WTC11 (cell line): ENCODE results near the gene STOM. TPM values are rescaled to one million over a fixed set of nuclear protein-coding genes. Genes with fewer than 3 reads are reported as not detected.

Experiments used
- ATAC-seq: fragments of 200-7000 bp; cut with Tn5 transposase; 2 replicates; pipeline ENCODE4 v1.10.0; 2021; ENCODE audit warnings: mild to moderate bottlenecking, moderate library complexity
- CTCF ChIA-PET: fragments of 300-600 bp; sonication (Branson Sonifier 250); formaldehyde crosslinking; loops from one replicate; lab custom pipeline; 2021; ENCODE audit warnings: antibody characterized with exemption; lab: Charles Lee
- POLR2A ChIA-PET: fragments of 350-600 bp; sonication (Branson Sonifier 250); formaldehyde crosslinking; loops from one replicate; lab custom pipeline; 2021; ENCODE audit warnings: antibody characterized with exemption; lab: Charles Lee
- DNase-seq: peaks from one replicate; pipeline ENCODE4 v3.0.0; 2021; ENCODE audit warnings: low spot score
- H3K27ac Mint-ChIP-seq: 2 replicates; pipeline ENCODE4 v1.8.0; 2021; ENCODE audit warnings: mixed read lengths
- H3K27me3 Mint-ChIP-seq: 2 replicates; pipeline ENCODE4 v1.8.0; 2021; ENCODE audit warnings: low read depth, mild to moderate bottlenecking, moderate library complexity, mixed read lengths
- H3K36me3 Mint-ChIP-seq: 2 replicates; pipeline ENCODE4 v1.8.0; 2021; ENCODE audit warnings: mixed read lengths
- H3K4me1 Mint-ChIP-seq: 2 replicates; pipeline ENCODE4 v1.8.0; 2022; ENCODE audit warnings: mixed read lengths
- H3K4me3 Mint-ChIP-seq: 2 replicates; pipeline ENCODE4 v1.8.0; 2021; ENCODE audit warnings: mild to moderate bottlenecking, moderate library complexity, mixed read lengths
- H3K9me3 Mint-ChIP-seq: 2 replicates; pipeline ENCODE4 v1.8.0; 2021; ENCODE audit warnings: mixed read lengths
- ESRRA ChIP-seq: sonication (generic); formaldehyde crosslinking; IDR thresholded peaks from 2 replicates; pipeline ENCODE4 v1.8.1; 2022; ENCODE audit warnings: mild to moderate bottlenecking, missing genetic modification reagents, borderline replicate concordance
- FOXJ3 ChIP-seq: sonication (generic); formaldehyde crosslinking; IDR thresholded peaks from 2 replicates; pipeline ENCODE4 v1.9.0; 2021; ENCODE audit warnings: missing genetic modification reagents, mild to moderate bottlenecking, borderline replicate concordance
- NFYB ChIP-seq: sonication (generic); formaldehyde crosslinking; conservative IDR thresholded peaks from 2 replicates; pipeline ENCODE4 v1.8.0; 2022; ENCODE audit warnings: low read depth, missing genetic modification reagents
- SP1 ChIP-seq: sonication (generic); formaldehyde crosslinking; conservative IDR thresholded peaks from 2 replicates; pipeline ENCODE4 v1.8.1; 2022; ENCODE audit warnings: missing genetic modification reagents
- total RNA-seq: library from RNA; stranded (reverse); gene quantifications from 3 replicates; pipeline ENCODE4 v1.2.3, GENCODE V29; 2021
- TF ChIP-seq, protein P1 (sequence below): sonication (generic); formaldehyde crosslinking; IDR thresholded peaks from 2 replicates; pipeline ENCODE4 v1.8.1; 2022; ENCODE audit warnings: mild to moderate bottlenecking, missing genetic modification reagents, moderate library complexity, borderline replicate concordance
- TF ChIP-seq, protein P2 (sequence below): sonication (generic); formaldehyde crosslinking; IDR thresholded peaks from 2 replicates; pipeline ENCODE4 v1.8.1; 2023; ENCODE audit warnings: mild to moderate bottlenecking, missing genetic modification reagents, moderate library complexity
- TF ChIP-seq, protein P3 (sequence below): fragments of 250-450 bp; sonication (Bioruptor Pico); conservative IDR thresholded peaks from 2 replicates; pipeline ENCODE4 v1.9.0; 2021; ENCODE audit warnings: mild to moderate bottlenecking
- TF ChIP-seq, protein P4 (sequence below): sonication (generic); formaldehyde crosslinking; IDR thresholded peaks from 2 replicates; pipeline ENCODE4 v1.8.1; 2022; ENCODE audit warnings: low read depth, mild to moderate bottlenecking, moderate library complexity, missing genetic modification reagents, borderline replicate concordance
- TF ChIP-seq, protein P5 (sequence below): sonication (generic); formaldehyde crosslinking; IDR thresholded peaks from 2 replicates; pipeline ENCODE4 v1.8.0; 2023; ENCODE audit warnings: missing genetic modification reagents, mild to moderate bottlenecking, borderline replicate concordance

Gene STOM
- total RNA-seq, 1 experiment from 2014 or later = 32.9 TPM

DNA sequence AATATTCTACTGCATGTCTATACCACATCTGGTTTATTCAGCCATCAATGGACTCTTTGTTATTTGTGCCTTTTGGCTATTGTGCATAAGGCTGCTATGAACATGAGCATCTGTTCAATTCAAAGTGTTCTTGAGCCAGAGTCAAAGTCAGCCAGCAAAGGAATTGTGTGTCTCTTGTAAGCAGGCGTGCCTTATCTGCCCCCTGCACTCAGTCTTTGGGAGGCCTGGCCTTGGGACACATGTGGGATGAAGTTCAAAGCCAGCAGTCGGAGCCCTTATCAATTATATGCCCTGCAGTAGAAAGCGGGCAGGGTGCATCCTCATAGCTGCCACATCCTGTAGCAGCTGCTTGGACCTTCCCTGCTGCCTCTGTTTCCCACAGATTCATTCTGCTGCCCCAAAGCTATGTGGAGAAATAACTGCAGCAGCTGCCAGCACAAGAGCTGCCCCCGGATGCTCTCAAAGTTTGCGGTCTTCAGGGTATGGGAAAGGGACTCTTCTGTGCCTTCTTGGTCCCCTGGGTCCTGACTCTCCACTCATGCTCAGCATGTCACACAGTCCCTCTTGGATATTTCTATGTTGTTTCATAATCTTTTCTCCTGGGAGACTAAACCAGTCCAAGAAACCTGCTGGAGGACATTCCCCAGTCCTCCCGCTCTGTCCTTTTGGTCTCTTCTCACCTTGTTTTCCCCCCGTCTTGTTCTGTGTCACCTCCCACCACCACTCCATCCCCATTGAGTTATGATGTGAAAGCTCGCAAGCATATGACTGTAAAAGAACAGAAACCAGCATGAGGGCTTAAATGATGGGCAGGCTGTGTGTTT, 35.9 kb downstream of the STOM start:
- H3K9me3 Mint-ChIP-seq = 0 out of 2 replicates have a peak, but pooled peaks cover 3% of the 10 kb centered on the region
- TF ChIP-seq, protein P1, sequence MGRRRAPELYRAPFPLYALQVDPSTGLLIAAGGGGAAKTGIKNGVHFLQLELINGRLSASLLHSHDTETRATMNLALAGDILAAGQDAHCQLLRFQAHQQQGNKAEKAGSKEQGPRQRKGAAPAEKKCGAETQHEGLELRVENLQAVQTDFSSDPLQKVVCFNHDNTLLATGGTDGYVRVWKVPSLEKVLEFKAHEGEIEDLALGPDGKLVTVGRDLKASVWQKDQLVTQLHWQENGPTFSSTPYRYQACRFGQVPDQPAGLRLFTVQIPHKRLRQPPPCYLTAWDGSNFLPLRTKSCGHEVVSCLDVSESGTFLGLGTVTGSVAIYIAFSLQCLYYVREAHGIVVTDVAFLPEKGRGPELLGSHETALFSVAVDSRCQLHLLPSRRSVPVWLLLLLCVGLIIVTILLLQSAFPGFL = no peak
- H3K36me3 Mint-ChIP-seq = peaks cover 13% of the 10 kb centered on the region
- H3K4me1 Mint-ChIP-seq = no peaks in the 10 kb centered on the region
- POLR2A ChIA-PET = no interaction called here
- CTCF ChIA-PET = interaction anchor here (1.1 kb wide), 1 partner anchor 14 kb away, joined by 4 read pairs; no protein-coding TSS in a partner anchor
- ATAC-seq (no peak), DNase-seq (no peak)
- no peak overlapping the region for H3K4me3 Mint-ChIP-seq
- H3K27me3 Mint-ChIP-seq = no peaks in the 10 kb centered on the region
- no peak overlapping the region; the same call in 1 of the 2 replicates for H3K27ac Mint-ChIP-seq

DNA sequence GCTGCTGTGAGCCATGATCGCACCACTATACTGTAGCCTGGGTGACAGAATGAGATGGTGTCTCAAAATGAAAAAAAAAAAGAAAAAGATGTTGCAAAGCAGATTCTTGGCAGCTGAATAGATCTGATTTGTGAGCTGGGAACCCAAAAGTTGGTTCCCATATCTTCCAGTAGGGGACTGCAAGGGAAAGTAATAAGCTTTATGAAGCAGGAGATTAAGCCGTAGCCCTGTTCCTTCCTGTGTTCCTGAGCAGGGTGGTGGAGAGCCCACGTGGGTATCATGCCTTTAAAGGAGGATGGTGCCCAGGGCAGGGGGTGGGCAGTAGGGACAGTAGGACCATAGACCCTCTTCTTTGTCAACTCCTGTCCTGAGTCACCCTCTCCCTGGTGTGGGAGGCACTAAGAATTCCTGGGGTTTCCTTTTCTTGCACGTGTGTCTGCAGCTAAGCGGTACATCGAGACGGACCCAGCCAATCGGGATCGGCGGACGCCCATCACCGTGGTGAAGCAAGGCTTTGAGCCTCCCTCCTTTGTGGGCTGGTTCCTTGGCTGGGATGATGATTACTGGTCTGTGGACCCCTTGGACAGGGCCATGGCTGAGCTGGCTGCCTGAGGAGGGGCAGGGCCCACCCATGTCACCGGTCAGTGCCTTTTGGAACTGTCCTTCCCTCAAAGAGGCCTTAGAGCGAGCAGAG, 37.9 kb downstream of the STOM start:
- ChIA-PET POLR2A (no interaction called here), CTCF (interaction anchor here (0.8 to 1.2 kb wide), 2 partner anchors 12 to 118 kb away, joined by 3 read pairs; no protein-coding TSS in a partner anchor)
- Mint-ChIP-seq H3K9me3 (0 out of 2 replicates have a peak, but pooled peaks cover 3% of the 10 kb centered on the region), H3K27ac (no peak overlapping the region; the same call in 1 of the 2 replicates), H3K27me3 (no peaks in the 10 kb centered on the region), H3K4me1 (no peaks in the 10 kb centered on the region), H3K36me3 (peaks cover 9% of the 10 kb centered on the region), H3K4me3 (no peak overlapping the region)
- ATAC-seq (no peak), DNase-seq (no peak)
- no peak for TF ChIP-seq SP1 (CRISPR knock-in tag)

DNA sequence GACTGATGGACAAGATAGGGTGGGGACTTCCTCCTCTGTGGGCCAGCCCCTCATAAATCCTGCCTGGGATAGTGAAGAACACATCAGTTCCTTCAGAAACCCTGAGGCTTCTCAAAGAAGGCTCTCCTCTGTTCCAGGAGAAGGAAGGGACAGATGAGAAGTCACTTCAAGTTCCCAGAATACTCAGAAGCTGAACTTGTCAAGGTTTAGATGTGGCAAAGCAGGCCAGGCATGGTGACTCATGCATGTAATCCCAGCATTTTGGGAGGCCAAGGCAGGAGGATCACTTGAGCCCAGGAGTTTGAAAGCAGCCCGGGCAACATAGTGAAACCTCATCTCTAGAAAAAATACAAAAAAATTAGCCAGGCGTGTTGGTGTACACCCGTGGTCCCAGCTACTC, 38.5 kb downstream of the STOM start:
- TF ChIP-seq, protein P2, sequence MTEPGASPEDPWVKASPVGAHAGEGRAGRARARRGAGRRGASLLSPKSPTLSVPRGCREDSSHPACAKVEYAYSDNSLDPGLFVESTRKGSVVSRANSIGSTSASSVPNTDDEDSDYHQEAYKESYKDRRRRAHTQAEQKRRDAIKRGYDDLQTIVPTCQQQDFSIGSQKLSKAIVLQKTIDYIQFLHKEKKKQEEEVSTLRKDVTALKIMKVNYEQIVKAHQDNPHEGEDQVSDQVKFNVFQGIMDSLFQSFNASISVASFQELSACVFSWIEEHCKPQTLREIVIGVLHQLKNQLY (CRISPR knock-in tag) = no peak
- TF ChIP-seq, protein P3, sequence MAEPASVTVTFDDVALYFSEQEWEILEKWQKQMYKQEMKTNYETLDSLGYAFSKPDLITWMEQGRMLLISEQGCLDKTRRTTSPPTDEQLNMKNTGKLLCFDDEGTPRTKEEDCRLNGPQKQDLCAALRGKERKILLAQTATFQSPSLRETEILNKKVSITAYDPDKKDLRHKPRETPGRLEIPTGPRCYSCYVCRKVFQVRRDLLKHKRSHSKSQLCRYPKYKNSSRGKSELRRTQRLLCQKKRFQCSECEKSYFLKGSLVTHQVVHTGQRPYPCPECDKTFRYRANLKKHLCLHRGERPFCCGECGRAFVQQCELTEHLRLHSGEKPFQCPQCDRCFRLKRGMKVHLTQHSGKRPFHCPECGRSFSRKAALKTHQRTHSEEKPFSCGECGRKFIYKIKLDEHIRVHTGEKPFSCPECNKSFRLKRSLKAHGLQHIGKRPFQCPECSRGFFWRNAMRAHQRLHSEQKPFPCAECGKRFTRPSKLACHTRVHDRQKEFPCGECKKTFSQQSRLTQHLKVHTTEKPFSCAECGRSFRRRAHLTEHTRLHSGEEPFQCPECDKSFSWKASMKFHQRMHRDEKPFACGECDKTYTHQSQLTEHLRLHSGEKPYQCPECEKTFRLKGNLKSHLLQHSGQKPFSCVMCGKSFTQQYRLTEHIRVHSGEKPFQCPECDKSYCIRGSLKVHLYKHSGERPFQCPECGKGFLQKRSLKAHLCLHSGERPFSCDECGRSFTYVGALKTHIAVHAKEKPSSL (CRISPR knock-in tag) = no peak
- no peak for TF ChIP-seq NFYB (CRISPR knock-in tag)
- no peak for TF ChIP-seq ESRRA (CRISPR knock-in tag)
- TF ChIP-seq, protein P4, sequence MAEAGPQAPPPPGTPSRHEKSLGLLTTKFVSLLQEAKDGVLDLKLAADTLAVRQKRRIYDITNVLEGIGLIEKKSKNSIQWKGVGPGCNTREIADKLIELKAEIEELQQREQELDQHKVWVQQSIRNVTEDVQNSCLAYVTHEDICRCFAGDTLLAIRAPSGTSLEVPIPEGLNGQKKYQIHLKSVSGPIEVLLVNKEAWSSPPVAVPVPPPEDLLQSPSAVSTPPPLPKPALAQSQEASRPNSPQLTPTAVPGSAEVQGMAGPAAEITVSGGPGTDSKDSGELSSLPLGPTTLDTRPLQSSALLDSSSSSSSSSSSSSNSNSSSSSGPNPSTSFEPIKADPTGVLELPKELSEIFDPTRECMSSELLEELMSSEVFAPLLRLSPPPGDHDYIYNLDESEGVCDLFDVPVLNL = no peak
- TF ChIP-seq, protein P5, sequence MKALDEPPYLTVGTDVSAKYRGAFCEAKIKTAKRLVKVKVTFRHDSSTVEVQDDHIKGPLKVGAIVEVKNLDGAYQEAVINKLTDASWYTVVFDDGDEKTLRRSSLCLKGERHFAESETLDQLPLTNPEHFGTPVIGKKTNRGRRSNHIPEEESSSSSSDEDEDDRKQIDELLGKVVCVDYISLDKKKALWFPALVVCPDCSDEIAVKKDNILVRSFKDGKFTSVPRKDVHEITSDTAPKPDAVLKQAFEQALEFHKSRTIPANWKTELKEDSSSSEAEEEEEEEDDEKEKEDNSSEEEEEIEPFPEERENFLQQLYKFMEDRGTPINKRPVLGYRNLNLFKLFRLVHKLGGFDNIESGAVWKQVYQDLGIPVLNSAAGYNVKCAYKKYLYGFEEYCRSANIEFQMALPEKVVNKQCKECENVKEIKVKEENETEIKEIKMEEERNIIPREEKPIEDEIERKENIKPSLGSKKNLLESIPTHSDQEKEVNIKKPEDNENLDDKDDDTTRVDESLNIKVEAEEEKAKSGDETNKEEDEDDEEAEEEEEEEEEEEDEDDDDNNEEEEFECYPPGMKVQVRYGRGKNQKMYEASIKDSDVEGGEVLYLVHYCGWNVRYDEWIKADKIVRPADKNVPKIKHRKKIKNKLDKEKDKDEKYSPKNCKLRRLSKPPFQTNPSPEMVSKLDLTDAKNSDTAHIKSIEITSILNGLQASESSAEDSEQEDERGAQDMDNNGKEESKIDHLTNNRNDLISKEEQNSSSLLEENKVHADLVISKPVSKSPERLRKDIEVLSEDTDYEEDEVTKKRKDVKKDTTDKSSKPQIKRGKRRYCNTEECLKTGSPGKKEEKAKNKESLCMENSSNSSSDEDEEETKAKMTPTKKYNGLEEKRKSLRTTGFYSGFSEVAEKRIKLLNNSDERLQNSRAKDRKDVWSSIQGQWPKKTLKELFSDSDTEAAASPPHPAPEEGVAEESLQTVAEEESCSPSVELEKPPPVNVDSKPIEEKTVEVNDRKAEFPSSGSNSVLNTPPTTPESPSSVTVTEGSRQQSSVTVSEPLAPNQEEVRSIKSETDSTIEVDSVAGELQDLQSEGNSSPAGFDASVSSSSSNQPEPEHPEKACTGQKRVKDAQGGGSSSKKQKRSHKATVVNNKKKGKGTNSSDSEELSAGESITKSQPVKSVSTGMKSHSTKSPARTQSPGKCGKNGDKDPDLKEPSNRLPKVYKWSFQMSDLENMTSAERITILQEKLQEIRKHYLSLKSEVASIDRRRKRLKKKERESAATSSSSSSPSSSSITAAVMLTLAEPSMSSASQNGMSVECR = no peak
- TF ChIP-seq FOXJ3 = no peak

More for the DNA sequence above, 38.5 kb downstream of the STOM start:
- Mint-ChIP-seq H3K4me3 (no peak overlapping the region), H3K36me3 (peaks cover 9% of the 10 kb centered on the region), H3K27ac (no peak overlapping the region), H3K27me3 (no peaks in the 10 kb centered on the region), H3K9me3 (0 out of 2 replicates have a peak, but pooled peaks cover 3% of the 10 kb centered on the region), H3K4me1 (no peaks in the 10 kb centered on the region)
- ChIA-PET POLR2A (no interaction called here), CTCF (interaction anchor here (0.8 kb wide), 1 partner anchor 12 kb away, joined by 3 read pairs; no protein-coding TSS in a partner anchor)
- DNase-seq (no peak), ATAC-seq (no peak)
